Osteoblast (primary cell): Measurements from ENCODE around the gene CHN2. TPM values are rescaled to one million over a fixed set of nuclear protein-coding genes. Genes with fewer than 3 reads are reported as not detected.

ENCODE experiments used
- DNase-seq: peaks from one replicate; pipeline ENCODE4 v3.0.0; 2011; ENCODE audit warnings: low spot score, mixed read lengths; ENCODE audit not compliant: insufficient read length; ENCODE audit errors: missing footprints
- H2AFZ ChIP-seq: 2 replicates; pipeline ENCODE4 v1.6.0; 2011; ENCODE audit warnings: mild to moderate bottlenecking, low read length
- H3K27ac ChIP-seq: 2 replicates; pipeline ENCODE4 v1.5.1; 2011; ENCODE audit warnings: mild to moderate bottlenecking, low read depth, low read length, moderate library complexity
- H3K27me3 ChIP-seq: 2 replicates; pipeline ENCODE4 v1.6.0; 2012; ENCODE audit warnings: mild to moderate bottlenecking, control low read depth, inconsistent platforms, low read length, moderate library complexity; ENCODE audit not compliant: insufficient read depth
- H3K36me3 ChIP-seq: 2 replicates; pipeline ENCODE4 v1.5.1; 2011; ENCODE audit warnings: mild to moderate bottlenecking, low read length, control low read depth, moderate library complexity; ENCODE audit not compliant: insufficient read depth
- H3K4me1 ChIP-seq: 2 replicates; pipeline ENCODE4 v1.5.1; 2011; ENCODE audit warnings: mild to moderate bottlenecking, low read length, control low read depth, moderate library complexity; ENCODE audit not compliant: insufficient read depth
- H3K4me2 ChIP-seq: 2 replicates; pipeline ENCODE4 v1.6.0; 2011; ENCODE audit warnings: mild to moderate bottlenecking, low read length; ENCODE audit not compliant: insufficient read depth
- H3K4me3 ChIP-seq: fragments of 200-600 bp; sonication (generic); 3 replicates; pipeline ENCODE4 v1.5.1; 2012; ENCODE audit warnings: mild to moderate bottlenecking, low read length, inconsistent platforms; ENCODE audit not compliant: insufficient read depth
- H3K79me2 ChIP-seq: 2 replicates; pipeline ENCODE4 v1.6.0; 2012; ENCODE audit warnings: mild to moderate bottlenecking, low read length, control low read depth, inconsistent platforms; ENCODE audit not compliant: insufficient read depth
- H3K9me3 ChIP-seq: 2 replicates; pipeline ENCODE4 v1.5.1; 2011; ENCODE audit warnings: low read depth, low read length, control low read depth
- H4K20me1 ChIP-seq: 2 replicates; pipeline ENCODE4 v1.6.0; 2012; ENCODE audit warnings: mild to moderate bottlenecking, low read length, control low read depth; ENCODE audit not compliant: insufficient read depth
- total RNA-seq: library from RNA; depleted of rRNA; stranded (reverse); fragments of >200 nt; gene quantifications from 2 replicates; pipeline ENCODE4 v1.2.3, GENCODE V29; 2012
- TF ChIP-seq, protein P1 (sequence below): IDR thresholded peaks from 2 replicates; pipeline ENCODE4 v1.5.1; 2011; ENCODE audit warnings: mild to moderate bottlenecking, low read depth, low read length, moderate library complexity; ENCODE audit errors: extremely low read depth

The CHN2 gene
- total RNA-seq, 1 donor, result under 0.01 TPM

DNA sequence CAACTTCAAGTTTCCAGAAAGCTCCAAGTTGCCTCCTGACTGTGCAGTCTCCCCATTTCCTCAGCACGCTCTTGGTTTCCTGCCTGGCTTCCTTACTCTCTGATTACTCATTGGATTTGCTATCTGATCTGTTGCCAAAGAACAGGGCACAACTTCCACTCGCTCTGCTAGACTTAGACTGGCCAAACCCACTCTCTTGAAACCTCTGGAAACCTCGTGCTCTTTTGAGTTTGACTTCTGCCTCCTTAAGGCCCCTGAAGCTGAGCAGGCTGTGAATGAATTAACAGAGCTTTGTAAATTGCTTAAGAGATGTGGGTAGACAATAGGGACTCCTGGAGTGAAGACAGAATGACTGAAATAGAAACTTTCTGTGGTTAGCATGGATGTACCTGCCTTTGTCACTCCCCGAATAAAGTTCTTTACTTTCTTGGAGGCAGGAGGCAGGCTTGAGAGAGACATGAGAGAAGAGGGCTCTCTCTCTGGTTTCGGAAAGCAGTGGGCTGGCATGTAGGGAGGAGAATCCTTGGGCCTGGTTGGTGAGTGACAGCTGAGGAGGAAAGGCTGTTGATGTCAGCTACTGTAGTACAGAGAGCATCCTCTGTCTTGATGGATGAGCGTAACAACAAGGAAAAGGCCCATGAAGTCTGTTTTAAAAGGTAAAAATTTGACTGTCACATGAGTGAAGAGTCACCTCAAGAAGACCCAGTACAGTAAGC lies 70.8 kb downstream of the CHN2 start:
- TF ChIP-seq, protein P1, sequence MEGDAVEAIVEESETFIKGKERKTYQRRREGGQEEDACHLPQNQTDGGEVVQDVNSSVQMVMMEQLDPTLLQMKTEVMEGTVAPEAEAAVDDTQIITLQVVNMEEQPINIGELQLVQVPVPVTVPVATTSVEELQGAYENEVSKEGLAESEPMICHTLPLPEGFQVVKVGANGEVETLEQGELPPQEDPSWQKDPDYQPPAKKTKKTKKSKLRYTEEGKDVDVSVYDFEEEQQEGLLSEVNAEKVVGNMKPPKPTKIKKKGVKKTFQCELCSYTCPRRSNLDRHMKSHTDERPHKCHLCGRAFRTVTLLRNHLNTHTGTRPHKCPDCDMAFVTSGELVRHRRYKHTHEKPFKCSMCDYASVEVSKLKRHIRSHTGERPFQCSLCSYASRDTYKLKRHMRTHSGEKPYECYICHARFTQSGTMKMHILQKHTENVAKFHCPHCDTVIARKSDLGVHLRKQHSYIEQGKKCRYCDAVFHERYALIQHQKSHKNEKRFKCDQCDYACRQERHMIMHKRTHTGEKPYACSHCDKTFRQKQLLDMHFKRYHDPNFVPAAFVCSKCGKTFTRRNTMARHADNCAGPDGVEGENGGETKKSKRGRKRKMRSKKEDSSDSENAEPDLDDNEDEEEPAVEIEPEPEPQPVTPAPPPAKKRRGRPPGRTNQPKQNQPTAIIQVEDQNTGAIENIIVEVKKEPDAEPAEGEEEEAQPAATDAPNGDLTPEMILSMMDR, result no peak
- no peak overlapping the region for H3K27ac ChIP-seq
- no peaks in the 10 kb centered on the region for H3K36me3 ChIP-seq

DNA sequence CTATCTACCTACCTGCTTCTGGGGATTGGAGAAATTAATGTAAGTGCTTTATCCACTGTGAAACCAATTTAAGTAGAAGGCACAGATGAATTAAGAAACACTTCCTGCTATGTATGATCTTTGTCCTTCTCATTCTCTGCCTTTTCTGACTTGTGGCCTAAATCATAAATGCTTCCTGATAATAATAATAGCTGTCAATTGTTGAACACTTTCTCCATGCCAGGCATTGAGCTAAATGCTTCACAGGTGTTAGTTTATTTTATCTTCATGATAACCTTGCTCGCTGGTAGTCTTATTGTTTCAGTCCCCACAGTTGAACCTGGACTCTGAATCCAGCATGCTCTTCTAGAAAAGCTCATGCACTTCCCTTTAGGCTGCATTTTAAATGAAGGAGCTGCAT lies 75.4 kb downstream of the CHN2 start:
- no peak overlapping the region for H3K27ac ChIP-seq
- no peak for DNase-seq
- no peak overlapping the region for H2AFZ ChIP-seq
- no peak overlapping the region for H3K4me3 ChIP-seq
- H3K27me3 ChIP-seq, result peaks cover 6% of the 10 kb centered on the region
- TF ChIP-seq, protein P1, result no peak
- H3K79me2 ChIP-seq, result no peaks in the 10 kb centered on the region
- H3K9me3 ChIP-seq, result no peaks in the 10 kb centered on the region
- no peaks in the 10 kb centered on the region for H3K36me3 ChIP-seq
- H3K4me1 ChIP-seq, result no peaks in the 10 kb centered on the region
- no peak overlapping the region for H3K4me2 ChIP-seq
- H4K20me1 ChIP-seq, result no peaks in the 10 kb centered on the region

More for the DNA sequence above, 70.8 kb downstream of the CHN2 start:
- DNase-seq, result no peak
- Histone ChIP-seq H2AFZ (no peak overlapping the region), H3K9me3 (no peaks in the 10 kb centered on the region), H3K79me2 (no peaks in the 10 kb centered on the region), H3K27me3 (no peaks in the 10 kb centered on the region), H3K4me1 (no peaks in the 10 kb centered on the region), H3K4me3 (no peak overlapping the region), H4K20me1 (no peaks in the 10 kb centered on the region), H3K4me2 (no peak overlapping the region)

DNA sequence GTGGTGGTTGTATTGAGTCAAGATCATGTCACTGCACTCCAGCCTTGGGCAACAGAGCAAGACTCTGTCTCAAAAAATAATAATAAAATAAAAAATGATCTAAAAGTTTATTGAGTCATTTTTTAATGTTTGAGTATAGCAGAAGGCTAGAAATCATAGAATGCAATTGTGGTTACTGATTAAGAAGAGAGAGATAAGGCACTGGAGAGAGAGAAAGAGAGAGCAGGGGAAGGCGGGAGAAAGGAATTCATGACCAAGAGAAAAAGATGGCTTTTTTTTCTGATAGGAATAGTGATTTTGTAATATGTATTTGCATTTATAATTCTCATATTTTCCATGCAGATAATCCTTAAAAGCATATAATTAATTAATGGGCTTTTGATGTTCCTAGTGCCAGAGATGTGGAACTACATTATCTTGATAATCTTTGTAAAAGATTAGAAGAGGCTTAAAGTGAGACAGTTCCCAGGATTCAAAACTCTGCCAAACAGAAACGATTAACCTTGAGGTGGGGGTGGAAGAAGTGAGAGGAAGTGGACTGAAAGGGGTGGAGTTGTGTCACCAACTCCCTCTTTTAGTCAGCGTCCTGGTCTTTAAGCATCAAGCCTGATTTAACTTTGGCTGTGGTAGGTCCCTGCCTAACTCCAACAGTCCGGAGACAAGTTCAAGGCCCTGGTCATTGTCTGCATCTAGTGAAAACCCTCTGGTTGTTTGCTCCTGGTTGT lies 76.2 kb downstream of the CHN2 start:
- H3K4me3 ChIP-seq, result no peak overlapping the region
- H3K36me3 ChIP-seq, result no peaks in the 10 kb centered on the region
- H3K4me1 ChIP-seq, result no peaks in the 10 kb centered on the region
- DNase-seq, result no peak
- peaks cover 9% of the 10 kb centered on the region for H3K27me3 ChIP-seq
- H3K27ac ChIP-seq, result no peak overlapping the region
- TF ChIP-seq, protein P1, result no peak
- H4K20me1 ChIP-seq, result no peaks in the 10 kb centered on the region
- H3K9me3 ChIP-seq, result no peaks in the 10 kb centered on the region
- no peak overlapping the region for H2AFZ ChIP-seq
- H3K4me2 ChIP-seq, result no peak overlapping the region
- no peaks in the 10 kb centered on the region for H3K79me2 ChIP-seq

DNA sequence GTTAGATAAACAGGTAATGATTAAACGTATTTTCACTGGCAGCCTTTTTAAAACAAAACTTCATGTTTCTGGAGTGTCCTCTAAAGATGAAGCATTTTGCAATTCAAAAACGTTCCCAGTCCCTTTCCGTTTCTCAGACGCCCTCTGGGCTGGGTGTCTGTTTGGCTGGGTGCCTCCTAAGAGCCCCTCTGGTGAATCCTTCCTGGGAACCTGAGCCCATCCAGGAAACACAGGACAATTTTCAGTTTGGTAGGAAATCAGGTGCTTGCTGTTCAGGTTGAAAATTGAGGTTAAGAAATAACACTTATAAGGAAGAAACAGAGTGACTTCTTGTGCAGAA lies 76.7 kb downstream of the CHN2 start:
- DNase-seq, result no peak
- H3K4me2 ChIP-seq, result no peak overlapping the region
- H2AFZ ChIP-seq, result no peak overlapping the region
- H3K4me3 ChIP-seq, result no peak overlapping the region
- no peaks in the 10 kb centered on the region for H4K20me1 ChIP-seq
- no peak overlapping the region for H3K27ac ChIP-seq
- H3K36me3 ChIP-seq, result no peaks in the 10 kb centered on the region
- H3K27me3 ChIP-seq, result peaks cover 9% of the 10 kb centered on the region
- H3K4me1 ChIP-seq, result no peaks in the 10 kb centered on the region
- no peaks in the 10 kb centered on the region for H3K79me2 ChIP-seq
- no peaks in the 10 kb centered on the region for H3K9me3 ChIP-seq
- TF ChIP-seq, protein P1, result no peak
